Ovary (tissue), 9 donors: ENCODE results near the gene PQBP1. TPM values are rescaled to one million over a fixed set of nuclear protein-coding genes. Genes with fewer than 3 reads are reported as not detected.

Experiments
- DNase-seq, 5 donors: peaks; one replicate each; pipeline ENCODE4 v3.0.0-alpha.2; 2019 to 2020
- H3K27ac ChIP-seq, 2 donors: fragments of 200-600 bp; one replicate each; pipeline versions ENCODE4 v1.5.1 to v1.8.0; 2019 to 2022
- H3K27me3 ChIP-seq: fragments of 200-600 bp; one replicate; pipeline ENCODE4 v1.8.0; 2022
- H3K36me3 ChIP-seq: fragments of 200-600 bp; sonication (generic); one replicate; pipeline ENCODE4 v1.5.1; 2019
- H3K4me1 ChIP-seq: one replicate; pipeline ENCODE4 v1.8.1; 2013; ENCODE audit warnings: mild to moderate bottlenecking, moderate library complexity; ENCODE audit not compliant: insufficient read depth
- H3K4me3 ChIP-seq: fragments of 200-600 bp; sonication (generic); one replicate; pipeline ENCODE4 v1.5.1; 2017
- H3K9me3 ChIP-seq, 2 donors: fragments of 200-600 bp in 1 of 2; sonication (generic) in 1 of 2; one replicate each; pipeline versions ENCODE4 v1.5.1 to v1.8.1; 2013 to 2019; ENCODE audit warnings: mild to moderate bottlenecking in 1 of 2, moderate library complexity in 1 of 2
- EP300 ChIP-seq: sonication (generic); formaldehyde crosslinking; IDR thresholded peaks from one replicate; pipeline ENCODE4 v1.6.1; 2017; ENCODE audit warnings: antibody characterized with exemption
- POLR2A ChIP-seq: fragments of 450-650 bp; IDR thresholded peaks from one replicate; pipeline ENCODE4 v1.6.1; 2017; ENCODE audit warnings: antibody characterized with exemption, mild to moderate bottlenecking, moderate library complexity
- WGBS, 3 donors: extraction: QIAGEN DNeasy Blood & Tissue Kit in 1 of 3; methylation state at CpG; one replicate each; pipeline versions ENCODE4 v1.1.5 to v1.1.7; 2013 to 2017; 5-methylcytosine and 5-hydroxymethylcytosine counted together
- intact Hi-C, 4 donors: fragments of 100-400 bp; cut with DNase I; formaldehyde crosslinking; loops; one replicate each; pipeline versions ENCODE4 v1.11.0 to v1.15.1; 2022 to 2023
- polyA plus RNA-seq, 2 donors: library from polyadenylated mRNA; stranded (reverse); fragments of 200-250 nt in 1 of 2; fragments of 350-450 nt in 1 of 2; fragmentation: Illumina TruSeq in 1 of 2; extraction: RNeasy Lipid Tissue Mini Kit (QIAGEN cat#74804) in 1 of 2; gene quantifications; one replicate each; pipeline ENCODE4 v1.2.3, GENCODE V29; 2013 to 2014
- total RNA-seq, 7 donors: library from RNA; depleted of rRNA in 2 of 7; stranded (reverse); fragments of >200 nt in 2 of 7; fragmentation: NEBNext Ultra II Directional in 3 of 7; extraction: Animal tissue kit (Norgen Biotek cat#: 25700) in 3 of 7; gene quantifications; one replicate each; pipeline versions ENCODE4 v1.1.0 to v1.2.4, GENCODE V29; 2016 to 2023
- TF ChIP-seq, protein P1 (sequence below), 3 donors: fragments of 450-650 bp in 2 of 3; fragments of 200-600 bp in 1 of 3; IDR thresholded peaks; one replicate each; pipeline versions ENCODE4 v1.5.1 to v1.8.0; 2016 to 2022; ENCODE audit warnings: antibody characterized with exemption in 3 of 3, mild to moderate bottlenecking in 1 of 3
- donor health status: DM: no; HTN: no; CAD: no; lungs with moderate emphysema.
- donor health status: DM: no; HTN: no; CAD: no.
- donor health status: Bipolar disorder and iron deficiency.
- donor health status: DM: yes; HTN: yes; CAD: no.
- donor health status: DM: no; HTN: no; CAD: no.
- donor health status: DM: yes; HTN: yes; CAD: no.

PQBP1 gene
- total and polyA plus RNA-seq, 9 donors, result 71.2 to 149 (median 105) TPM

DNA sequence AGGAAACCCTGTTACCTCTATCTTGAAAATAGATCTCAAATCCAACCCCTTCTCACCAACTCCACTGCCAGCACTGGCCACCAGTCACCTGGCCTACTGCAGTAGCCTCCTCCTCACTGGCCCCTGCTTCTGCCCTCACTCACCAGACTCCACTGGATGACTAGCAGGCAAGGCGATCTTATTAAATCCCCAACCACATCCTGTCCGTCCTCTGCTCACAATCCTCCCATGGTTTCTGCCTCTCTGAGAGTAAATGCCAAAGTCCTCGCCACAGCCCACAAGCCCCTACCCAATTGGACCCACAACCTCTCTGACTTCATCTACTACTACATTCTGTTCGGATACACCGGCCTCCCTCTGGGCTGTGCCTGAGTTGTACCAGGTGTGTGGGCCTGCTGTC lies 26.5 kb downstream of the PQBP1 start:
- Histone ChIP-seq H3K9me3 (no peaks in the 10 kb centered on the region), H3K27me3 (no peaks in the 10 kb centered on the region), H3K4me1 (no peaks in the 10 kb centered on the region), H3K36me3 (no peaks in the 10 kb centered on the region), H3K4me3 (no peak overlapping the region), H3K27ac (no peak overlapping the region)
- no peak for TF ChIP-seq EP300
- no peak for TF ChIP-seq POLR2A
- TF ChIP-seq, protein P1, sequence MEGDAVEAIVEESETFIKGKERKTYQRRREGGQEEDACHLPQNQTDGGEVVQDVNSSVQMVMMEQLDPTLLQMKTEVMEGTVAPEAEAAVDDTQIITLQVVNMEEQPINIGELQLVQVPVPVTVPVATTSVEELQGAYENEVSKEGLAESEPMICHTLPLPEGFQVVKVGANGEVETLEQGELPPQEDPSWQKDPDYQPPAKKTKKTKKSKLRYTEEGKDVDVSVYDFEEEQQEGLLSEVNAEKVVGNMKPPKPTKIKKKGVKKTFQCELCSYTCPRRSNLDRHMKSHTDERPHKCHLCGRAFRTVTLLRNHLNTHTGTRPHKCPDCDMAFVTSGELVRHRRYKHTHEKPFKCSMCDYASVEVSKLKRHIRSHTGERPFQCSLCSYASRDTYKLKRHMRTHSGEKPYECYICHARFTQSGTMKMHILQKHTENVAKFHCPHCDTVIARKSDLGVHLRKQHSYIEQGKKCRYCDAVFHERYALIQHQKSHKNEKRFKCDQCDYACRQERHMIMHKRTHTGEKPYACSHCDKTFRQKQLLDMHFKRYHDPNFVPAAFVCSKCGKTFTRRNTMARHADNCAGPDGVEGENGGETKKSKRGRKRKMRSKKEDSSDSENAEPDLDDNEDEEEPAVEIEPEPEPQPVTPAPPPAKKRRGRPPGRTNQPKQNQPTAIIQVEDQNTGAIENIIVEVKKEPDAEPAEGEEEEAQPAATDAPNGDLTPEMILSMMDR (IDR thresholded peaks at IDR 0.05), result no peak
- 85 to 91% (median 88%) methylated on average over 5 of the region's 5 CpGs for WGBS, 3 donors
- no peak for DNase-seq
- intact Hi-C loops, result no loop called here

DNA sequence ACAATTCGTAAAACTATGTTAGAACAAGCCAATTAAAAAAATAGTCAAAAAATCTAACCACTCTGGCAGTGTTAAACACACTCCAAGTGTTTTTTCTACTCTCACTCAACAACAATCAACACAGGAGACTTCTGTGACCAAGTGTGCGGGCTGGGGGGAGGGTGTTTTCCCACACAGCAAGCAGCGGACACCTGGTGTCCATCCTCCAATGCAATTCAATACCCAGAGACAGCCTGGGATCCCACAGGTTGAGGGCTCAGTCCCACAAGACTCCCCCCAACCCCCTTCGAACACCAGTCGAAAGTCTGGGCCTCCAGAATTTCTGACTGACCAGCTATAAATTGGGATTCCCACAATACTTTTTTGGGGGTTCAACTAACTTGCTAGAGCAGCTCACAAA lies 29.4 kb downstream of the PQBP1 start:
- Histone ChIP-seq H3K27ac (no peak overlapping the region), H3K4me1 (no peaks in the 10 kb centered on the region), H3K27me3 (no peaks in the 10 kb centered on the region), H3K4me3 (no peak overlapping the region), H3K9me3 (no peaks in the 10 kb centered on the region), H3K36me3 (no peaks in the 10 kb centered on the region)
- WGBS, 3 donors, result 45 to 54% (median 51%) methylated on average over 5 of the region's 5 CpGs
- intact Hi-C loops, result no loop called here
- no peak for DNase-seq
- no peak for TF ChIP-seq POLR2A
- no peak for TF ChIP-seq EP300
- TF ChIP-seq, protein P1 (IDR thresholded peaks at IDR 0.05), result no peak

DNA sequence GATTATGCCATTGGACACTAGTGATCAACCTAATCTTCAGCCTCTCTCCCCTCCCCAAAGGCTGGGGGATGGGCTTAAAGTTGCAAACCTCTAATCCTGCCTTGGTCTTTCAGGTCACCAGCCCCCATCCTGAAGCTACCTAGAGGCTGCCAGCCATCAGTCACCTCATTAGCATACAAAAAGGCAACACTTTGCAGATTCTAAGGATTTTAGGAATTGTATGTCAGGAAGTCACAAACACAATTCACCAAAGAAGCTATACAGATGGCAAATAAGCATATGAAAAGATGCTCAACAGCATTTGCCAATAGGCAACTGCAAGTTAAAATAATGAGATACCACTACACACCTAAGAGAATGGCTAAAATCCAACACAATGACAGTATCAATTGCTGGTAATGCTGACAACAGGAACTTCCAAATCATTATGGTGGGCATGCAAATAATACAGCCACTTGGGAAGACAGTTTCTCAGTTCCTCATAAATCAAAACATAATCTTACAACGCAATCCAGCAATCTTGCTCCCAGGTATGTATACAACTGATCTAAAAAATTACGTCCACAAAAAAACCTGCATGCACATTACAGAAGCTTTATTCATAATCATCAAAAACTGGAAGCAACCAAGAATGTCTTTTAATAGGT lies 30.1 kb downstream of the PQBP1 start:
- WGBS, 3 donors, result 66 to 72% (median 71%) methylated on average over 2 of the region's 2 CpGs
- TF ChIP-seq, protein P1 (IDR thresholded peaks at IDR 0.05), result no peak
- TF ChIP-seq EP300, result no peak

DNA sequence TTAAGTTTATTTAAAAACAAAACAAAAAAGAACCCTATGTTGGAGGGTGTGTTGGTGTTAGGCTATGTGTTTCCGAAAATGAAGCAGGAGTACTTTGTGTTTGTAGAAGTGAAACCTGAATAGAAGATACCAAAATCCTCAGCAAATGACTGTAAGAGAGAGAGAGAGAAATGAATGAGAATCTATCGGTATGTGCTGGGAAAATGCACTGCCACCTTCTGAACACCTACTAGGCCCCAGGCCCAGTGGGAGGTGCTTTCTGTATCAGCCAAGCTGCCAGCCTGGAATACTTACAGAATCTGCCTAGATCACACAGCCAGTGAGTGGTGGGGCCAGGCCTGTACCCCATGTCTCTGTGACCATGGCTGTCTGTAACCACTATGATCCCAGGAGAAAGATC lies 36.0 kb downstream of the PQBP1 start:
- TF ChIP-seq, protein P1 (IDR thresholded peaks at IDR 0.05), result no peak
- TF ChIP-seq EP300 (no peak), POLR2A (no peak)
- Histone ChIP-seq H3K4me3 (no peak overlapping the region), H3K9me3 (no peaks in the 10 kb centered on the region), H3K4me1 (no peaks in the 10 kb centered on the region), H3K27ac (no peak overlapping the region), H3K36me3 (no peaks in the 10 kb centered on the region), H3K27me3 (no peaks in the 10 kb centered on the region)
- no peak for DNase-seq
- 85 to 88% (median 86%) methylated on average over 2 of the region's 2 CpGs for WGBS, 3 donors
- intact Hi-C loops, result no loop called here

More for the DNA sequence above, 30.1 kb downstream of the PQBP1 start:
- no peak for DNase-seq
- H3K4me3 ChIP-seq, result no peak overlapping the region
- H3K36me3 ChIP-seq, result no peaks in the 10 kb centered on the region
- H3K4me1 ChIP-seq, result no peaks in the 10 kb centered on the region
- H3K27ac ChIP-seq, result no peak overlapping the region
- no peaks in the 10 kb centered on the region for H3K27me3 ChIP-seq
- H3K9me3 ChIP-seq, result no peaks in the 10 kb centered on the region
- intact Hi-C loops, result no loop called here
